ENCODE results near the gene PTPN22. TPM values are rescaled to one million over a fixed set of nuclear protein-coding genes. Genes with fewer than 3 reads are reported as not detected.

Gene PTPN22
- total RNA-seq, 6 donors from 2014 or later: 6.7 to 15.2 (median 9.9) TPM

DNA sequence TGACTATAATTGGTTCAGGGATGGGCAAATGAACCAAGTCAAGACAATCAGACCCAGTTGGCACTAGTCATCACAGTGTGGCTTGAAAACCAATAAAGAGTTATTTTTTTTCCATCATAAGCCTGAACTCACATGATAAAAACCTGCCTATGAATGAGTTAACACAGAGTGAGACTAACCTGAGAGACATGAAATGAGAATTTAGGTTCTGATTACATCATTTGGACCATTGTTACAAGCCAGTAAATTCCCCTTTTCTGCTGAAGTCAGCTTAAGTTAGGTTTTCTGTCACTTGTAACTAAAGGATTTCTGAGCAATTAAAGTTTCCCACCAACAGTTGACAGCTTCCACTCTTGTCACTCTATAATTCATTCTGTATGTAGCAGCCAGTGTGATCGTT, 49.6 kb downstream of the PTPN22 start:
- ATAC-seq (ENCODE audit: low FRiP score in 2 of 2): no peak
- Histone ChIP-seq H3K4me3 (no peak overlapping the region), H3K27me3 (no peaks in the 10 kb centered on the region), H3K27ac (no peak overlapping the region), H3K9me3 (no peaks in the 10 kb centered on the region), H3K36me3 (no peaks in the 10 kb centered on the region), H3K4me1 (no peaks in the 10 kb centered on the region)
- TF ChIP-seq POLR2A (IDR thresholded peaks at IDR 0.05): no peak
- TF ChIP-seq EP300 (IDR thresholded peaks at IDR 0.05): no peak
- TF ChIP-seq, protein P1, sequence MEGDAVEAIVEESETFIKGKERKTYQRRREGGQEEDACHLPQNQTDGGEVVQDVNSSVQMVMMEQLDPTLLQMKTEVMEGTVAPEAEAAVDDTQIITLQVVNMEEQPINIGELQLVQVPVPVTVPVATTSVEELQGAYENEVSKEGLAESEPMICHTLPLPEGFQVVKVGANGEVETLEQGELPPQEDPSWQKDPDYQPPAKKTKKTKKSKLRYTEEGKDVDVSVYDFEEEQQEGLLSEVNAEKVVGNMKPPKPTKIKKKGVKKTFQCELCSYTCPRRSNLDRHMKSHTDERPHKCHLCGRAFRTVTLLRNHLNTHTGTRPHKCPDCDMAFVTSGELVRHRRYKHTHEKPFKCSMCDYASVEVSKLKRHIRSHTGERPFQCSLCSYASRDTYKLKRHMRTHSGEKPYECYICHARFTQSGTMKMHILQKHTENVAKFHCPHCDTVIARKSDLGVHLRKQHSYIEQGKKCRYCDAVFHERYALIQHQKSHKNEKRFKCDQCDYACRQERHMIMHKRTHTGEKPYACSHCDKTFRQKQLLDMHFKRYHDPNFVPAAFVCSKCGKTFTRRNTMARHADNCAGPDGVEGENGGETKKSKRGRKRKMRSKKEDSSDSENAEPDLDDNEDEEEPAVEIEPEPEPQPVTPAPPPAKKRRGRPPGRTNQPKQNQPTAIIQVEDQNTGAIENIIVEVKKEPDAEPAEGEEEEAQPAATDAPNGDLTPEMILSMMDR (IDR thresholded peaks at IDR 0.05): no peak
- TF ChIP-seq POLR2AphosphoS5 (IDR thresholded peaks at IDR 0.05): no peak
- WGBS, 2 donors: 63 to 70% methylated on average over 1 of the region's 1 CpG
- no peak for DNase-seq

DNA sequence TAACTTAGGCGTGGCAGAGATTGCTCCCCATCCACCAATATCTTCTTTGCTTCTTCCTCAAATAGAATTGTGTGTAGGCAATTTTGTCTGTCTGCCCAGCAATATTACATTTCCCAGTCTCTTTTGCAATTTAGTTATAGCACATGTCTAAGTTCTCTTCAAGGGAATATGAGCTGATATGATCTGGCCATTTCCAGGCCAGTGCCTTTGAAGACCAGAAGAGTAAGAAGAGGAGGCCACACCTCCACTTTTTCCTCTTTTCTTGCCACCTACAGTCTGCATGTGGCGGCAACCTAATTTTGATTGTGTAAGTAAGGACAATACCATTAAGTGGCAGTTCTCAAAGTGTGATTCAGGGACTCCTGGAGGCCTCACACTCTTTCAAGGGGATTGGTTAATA, 52.9 kb downstream of the PTPN22 start:
- Histone ChIP-seq H3K36me3 (no peaks in the 10 kb centered on the region), H3K27ac (no peak overlapping the region), H3K9me3 (no peaks in the 10 kb centered on the region), H3K27me3 (no peaks in the 10 kb centered on the region), H3K4me3 (no peak overlapping the region), H3K4me1 (no peaks in the 10 kb centered on the region)
- DNase-seq (no peak), ATAC-seq (ENCODE audit: low FRiP score in 2 of 2) (no peak)
- 77 to 86% methylated on average over 2 of the region's 2 CpGs for WGBS, 2 donors
- TF ChIP-seq EP300 (IDR thresholded peaks at IDR 0.05): no peak
- no peak for TF ChIP-seq POLR2AphosphoS5 (IDR thresholded peaks at IDR 0.05)
- TF ChIP-seq, protein P1 (IDR thresholded peaks at IDR 0.05): no peak
- TF ChIP-seq POLR2A (IDR thresholded peaks at IDR 0.05): no peak

DNA sequence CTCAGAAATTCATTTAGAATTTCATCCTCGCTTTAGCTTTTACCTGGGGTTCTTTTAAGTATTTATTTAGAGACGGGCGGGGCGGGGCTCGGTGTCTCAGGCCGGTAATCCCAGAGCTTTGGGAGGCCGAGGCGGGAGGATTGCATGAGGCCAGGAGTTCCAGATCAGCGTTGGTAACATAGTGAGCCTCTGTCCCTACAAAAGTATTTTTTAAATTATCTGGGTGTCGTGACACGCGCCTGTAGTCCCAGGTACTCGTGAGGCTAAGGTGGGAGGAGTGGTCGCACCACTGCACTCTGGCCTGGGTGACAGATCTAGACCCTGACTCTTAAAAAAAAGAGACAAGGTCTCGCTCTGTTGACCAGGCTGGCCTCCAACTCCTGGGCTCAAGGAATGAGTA, 58.3 kb downstream of the PTPN22 start:
- peaks cover 20 to 29% (median 24%) of the 10 kb centered on the region in 4 donors for H3K4me1 ChIP-seq
- H3K9me3 ChIP-seq: no peaks in the 10 kb centered on the region
- H3K27me3 ChIP-seq: no peaks in the 10 kb centered on the region
- DNase-seq (peak in 1 of 2 donors; percentile 43), ATAC-seq (ENCODE audit: low FRiP score in 2 of 2) (no peak)
- H3K27ac ChIP-seq: no peak overlapping the region
- no peak overlapping the region for H3K4me3 ChIP-seq
- WGBS, 2 donors: 89 to 90% methylated on average over 15 of the region's 15 CpGs
- no peaks in the 10 kb centered on the region for H3K36me3 ChIP-seq
- TF ChIP-seq, protein P1 (IDR thresholded peaks at IDR 0.05): no peak
- TF ChIP-seq EP300 (IDR thresholded peaks at IDR 0.05) (no peak), POLR2A (IDR thresholded peaks at IDR 0.05) (no peak), POLR2AphosphoS5 (IDR thresholded peaks at IDR 0.05) (no peak)

DNA sequence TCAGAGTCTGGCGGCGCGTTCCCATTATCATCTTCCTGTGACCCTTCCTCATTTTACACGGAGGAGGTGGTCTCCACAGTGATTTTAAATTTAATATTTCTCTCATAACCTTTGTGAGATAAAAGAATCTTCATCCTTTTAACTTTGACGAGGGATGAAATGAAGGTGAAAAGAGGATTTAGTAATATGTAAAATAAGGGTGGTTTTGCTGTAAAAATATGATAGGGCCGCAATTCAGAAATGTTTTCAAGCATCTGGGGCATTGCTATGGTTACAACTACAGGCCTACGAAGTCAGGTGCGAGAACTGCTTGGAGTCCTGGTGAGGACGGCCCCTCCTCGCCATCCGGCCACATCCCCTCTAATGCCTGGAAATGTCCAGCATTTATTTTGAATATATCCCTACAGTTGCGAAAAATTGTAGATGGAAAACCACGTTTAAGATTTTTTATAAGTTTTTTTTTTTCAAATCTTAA, 58.8 kb downstream of the PTPN22 start:
- DNase-seq (peak in 1 of 2 donors; percentile 13), ATAC-seq (ENCODE audit: low FRiP score in 2 of 2) (no peak)
- peak overlapping the region; percentile 30 to 95 (median 81) for H3K4me3 ChIP-seq

More for the DNA sequence above, 58.8 kb downstream of the PTPN22 start:
- WGBS, 2 donors: 25% methylated on average over 13 of the region's 13 CpGs
- Histone ChIP-seq H3K4me1 (peaks cover 20 to 29% (median 24%) of the 10 kb centered on the region in 4 donors), H3K27me3 (no peaks in the 10 kb centered on the region), H3K36me3 (no peaks in the 10 kb centered on the region), H3K27ac (peak overlapping the region; percentile 97 to 99 (median 98)), H3K9me3 (no peaks in the 10 kb centered on the region)
- TF ChIP-seq EP300 (IDR thresholded peaks at IDR 0.05): no peak
- TF ChIP-seq POLR2A (IDR thresholded peaks at IDR 0.05): no peak
- TF ChIP-seq, protein P1 (IDR thresholded peaks at IDR 0.05): no peak
- no peak for TF ChIP-seq POLR2AphosphoS5 (IDR thresholded peaks at IDR 0.05)
